ENCODE results near the gene GAA.
"Not testable (repeated sequence)": the region's sequence is repeated elsewhere in the genome, so short reads cannot be mapped to it uniquely, and the experiment has no call there.

The GAA gene

GRCh38 chr17:80133626-80133970 is 32.2 kb downstream of the GAA start:
- peak; percentile 26 for DNase-seq (ENCODE audit: low read depth, low spot score)
- no peak overlapping the region for H3K27ac ChIP-seq

- H3K27ac ChIP-seq = no peak overlapping the region
- DNase-seq (ENCODE audit: low read depth, low spot score) = no peak
These were observed 35.8 kb downstream of the GAA start for GRCh38 chr17:80137131-80137530.

DNA sequence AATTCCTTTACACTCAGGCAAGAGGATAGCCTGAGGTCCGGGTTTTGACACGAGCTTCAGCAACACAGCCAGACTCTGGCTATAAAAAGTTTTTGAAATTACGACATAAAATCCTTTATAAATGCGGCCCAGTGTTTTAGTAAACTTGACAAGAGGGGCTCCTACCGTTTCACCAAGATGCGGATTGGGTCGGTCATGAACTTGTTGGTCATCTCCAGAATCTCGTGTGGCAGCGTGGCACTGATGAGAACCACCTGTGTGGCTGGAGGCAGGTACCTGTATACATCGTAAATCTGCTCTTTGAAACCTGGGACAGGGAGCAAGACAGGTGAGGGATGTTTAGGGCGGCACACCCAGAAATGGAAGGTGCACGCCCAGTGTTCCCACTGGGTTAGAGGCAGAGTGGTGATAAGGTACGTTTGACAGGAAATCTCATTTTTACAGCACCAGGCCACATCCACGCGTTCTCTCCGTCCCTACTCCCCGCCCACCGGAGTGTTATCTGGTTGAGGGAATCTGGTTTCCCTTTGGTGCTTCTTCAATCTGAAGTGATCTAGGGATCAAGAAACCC is 37.6 kb downstream of the GAA start:
- H3K27ac ChIP-seq = no peak overlapping the region
- DNase-seq (ENCODE audit: low read depth, low spot score) = no peak

- no peak overlapping the region for H3K27ac ChIP-seq
- DNase-seq (ENCODE audit: low read depth, low spot score) = no peak
These were observed 40.2 kb downstream of the GAA start for GRCh38 chr17:80141463-80142165.

DNA sequence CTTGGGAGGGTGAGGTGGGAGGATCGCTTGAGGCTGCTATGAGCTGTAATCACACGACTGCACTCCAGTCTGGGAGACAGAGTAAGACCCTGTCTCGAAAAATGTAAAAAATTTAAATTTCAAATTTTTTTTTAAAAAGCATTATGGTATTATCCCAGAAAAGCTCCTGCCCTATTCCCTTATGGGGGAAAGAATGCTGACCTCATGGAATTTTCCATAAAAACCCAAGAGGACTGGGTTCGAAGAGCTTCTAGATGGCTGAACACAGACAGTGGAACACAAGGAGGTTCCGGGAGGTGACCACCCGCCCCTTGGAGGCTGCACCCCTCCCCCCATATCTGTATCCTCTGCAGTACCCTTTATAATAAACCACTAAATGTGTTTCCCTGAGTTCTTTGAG is 41.5 kb downstream of the GAA start:
- DNase-seq (ENCODE audit: low read depth, low spot score) = no peak

GRCh38 chr17:80145076-80146075 is 44.0 kb downstream of the GAA start:
- H3K27ac ChIP-seq = no peak overlapping the region
- DNase-seq (ENCODE audit: low read depth, low spot score) = no peak

More for the DNA sequence above, 41.5 kb downstream of the GAA start:
- no peak overlapping the region for H3K27ac ChIP-seq

- peak overlapping the region; percentile 78 for H3K27ac ChIP-seq
- DNase-seq (ENCODE audit: low read depth, low spot score) = no peak
These were observed 45.0 kb downstream of the GAA start for GRCh38 chr17:80146121-80147034.

GRCh38 chr17:80147035-80147822 is 45.8 kb downstream of the GAA start, which contains the start of gene EIF4A3:
Gene EIF4A3, minus strand, starts transcription at chr17:80147128. Its CDS starts 167 bp downstream, at chr17:80146961.
- DNase-seq (ENCODE audit: low read depth, low spot score) = peak; percentile 99
- peak within 1 kb of the TSS; percentile 78 for H3K27ac ChIP-seq

GRCh38 chr17:80151333-80151732 is 50.0 kb downstream of the GAA start:
- H3K27ac ChIP-seq = no peak overlapping the region
- DNase-seq (ENCODE audit: low read depth, low spot score) = no peak

- no peak for DNase-seq (ENCODE audit: low read depth, low spot score)
- no peak overlapping the region for H3K27ac ChIP-seq
These were observed 50.8 kb downstream of the GAA start for GRCh38 chr17:80152081-80152702.

GRCh38 chr17:80153004-80153403 is 51.6 kb downstream of the GAA start:
- DNase-seq (ENCODE audit: low read depth, low spot score) = no peak
- no peak overlapping the region for H3K27ac ChIP-seq

DNA sequence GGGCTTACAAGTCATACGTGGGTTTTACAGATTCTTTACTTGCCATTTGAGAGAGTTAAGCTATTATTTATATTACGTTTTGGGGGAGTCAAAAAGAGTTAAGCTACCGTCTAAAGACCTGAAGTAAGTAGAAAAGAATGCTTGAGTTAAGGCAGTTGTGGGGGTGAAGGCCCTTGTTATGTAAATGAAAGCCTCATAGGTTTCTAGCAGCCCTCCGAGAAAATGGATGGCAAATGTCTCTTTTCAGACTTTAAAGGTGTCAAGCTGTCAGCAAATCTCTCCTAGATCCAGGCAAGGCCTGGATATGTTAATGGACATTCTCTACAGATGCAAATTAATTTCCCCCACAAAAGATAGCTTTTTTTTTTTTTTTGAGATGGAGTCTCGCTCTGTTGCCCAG is 52.8 kb downstream of the GAA start:
- no peak overlapping the region for H3K27ac ChIP-seq

GRCh38 chr17:80155600-80155999 is 54.2 kb downstream of the GAA start:
- not testable (repeated sequence) for DNase-seq (ENCODE audit: low read depth, low spot score); H3K27ac ChIP-seq

More for the DNA sequence above, 52.8 kb downstream of the GAA start:
- no peak for DNase-seq (ENCODE audit: low read depth, low spot score)

GRCh38 chr17:80158846-80159245 is 57.5 kb downstream of the GAA start:
- no peak for DNase-seq (ENCODE audit: low read depth, low spot score)
- H3K27ac ChIP-seq = no peak overlapping the region

GRCh38 chr17:80160536-80160935 is 59.2 kb downstream of the GAA start:
- H3K27ac ChIP-seq = no peak overlapping the region
- no peak for DNase-seq (ENCODE audit: low read depth, low spot score)

DNA sequence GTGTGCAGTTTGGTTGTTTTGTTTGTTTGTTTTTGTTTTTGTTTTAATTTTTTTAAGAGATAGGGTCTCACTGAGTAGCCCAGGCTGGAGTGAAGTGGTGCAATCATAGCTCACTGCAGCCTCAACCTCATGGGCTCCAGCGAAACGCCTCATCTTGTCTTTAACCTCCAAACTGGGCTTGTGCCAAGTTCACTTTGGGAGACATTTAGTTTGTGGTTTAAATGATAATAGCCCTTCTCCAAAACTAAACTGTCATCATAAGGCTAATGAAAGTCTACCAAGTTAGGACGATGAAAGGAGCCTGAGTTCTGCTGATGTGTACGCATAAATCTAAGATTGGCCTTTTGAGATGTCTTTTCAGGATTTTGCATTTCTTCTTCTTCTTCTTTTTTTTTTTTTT is 62.0 kb downstream of the GAA start:
- no peak overlapping the region for H3K27ac ChIP-seq
- DNase-seq (ENCODE audit: low read depth, low spot score) = no peak

DNA sequence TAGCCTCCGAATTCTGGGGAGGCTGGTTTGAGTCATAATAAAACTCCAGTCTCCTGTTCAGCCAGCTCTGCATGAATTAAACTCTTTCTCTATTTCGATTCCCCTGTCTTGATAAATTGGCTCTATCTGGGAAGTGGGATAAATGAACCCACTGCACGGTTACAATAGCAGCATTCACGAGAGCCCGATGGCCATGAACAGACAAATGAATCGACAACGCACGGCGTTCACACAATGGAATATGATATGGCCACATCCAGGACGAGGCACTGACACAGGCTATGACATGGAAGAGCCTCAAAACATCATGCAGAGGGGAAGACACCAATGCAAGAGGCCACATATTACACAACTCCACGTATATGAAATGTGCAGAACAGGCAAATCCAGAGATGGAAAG is 62.8 kb downstream of the GAA start:
- H3K27ac ChIP-seq = no peak overlapping the region
- no peak for DNase-seq (ENCODE audit: low read depth, low spot score)

DNA sequence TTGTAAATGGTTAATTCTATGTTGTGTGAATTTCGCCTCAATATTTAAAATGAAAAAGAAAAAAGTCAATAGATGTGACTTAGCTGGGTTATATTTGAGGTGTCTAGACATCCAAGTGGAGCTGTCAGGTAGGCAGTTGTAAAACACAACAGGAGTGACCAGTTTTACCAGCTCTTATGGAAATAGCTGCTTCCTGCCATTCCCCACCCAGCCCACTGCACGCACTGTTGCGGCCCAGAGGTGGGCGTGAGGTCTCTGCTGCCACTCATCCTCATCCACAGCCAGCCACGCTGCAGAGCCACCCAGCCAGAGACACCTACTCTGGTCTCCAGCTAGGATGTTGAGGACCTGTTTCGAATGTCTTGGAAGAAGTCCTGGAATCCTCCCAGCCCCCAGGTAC is 65.1 kb downstream of the GAA start:
- no peak for DNase-seq (ENCODE audit: low read depth, low spot score)

DNA sequence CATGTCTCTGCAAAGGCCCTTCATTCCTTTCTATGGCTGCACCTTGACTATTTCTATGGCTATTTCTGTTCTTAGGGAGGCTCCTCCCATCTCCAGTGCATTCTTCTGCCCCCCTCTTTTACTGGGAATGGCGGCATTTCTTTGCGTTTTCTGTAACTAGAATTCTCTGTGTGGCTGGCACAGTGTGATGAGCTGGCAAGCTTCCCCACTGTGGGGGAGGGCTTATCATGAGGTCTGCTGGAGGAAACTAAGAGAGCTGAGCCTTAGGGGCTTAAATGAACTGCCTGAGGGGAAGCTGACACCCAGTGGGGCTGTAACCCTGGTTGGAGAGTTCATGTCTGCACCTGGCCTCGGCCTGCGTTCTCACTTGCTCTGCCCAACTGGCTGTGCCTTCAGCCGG is 67.0 kb downstream of the GAA start:
- H3K27ac ChIP-seq = no peak overlapping the region
- DNase-seq (ENCODE audit: low read depth, low spot score) = no peak

More for the DNA sequence above, 65.1 kb downstream of the GAA start:
- no peak overlapping the region for H3K27ac ChIP-seq
